SU-DHL-6 (cell line): ENCODE data around the gene WNT7B.

Source experiments
- H2AFZ ChIP-seq: fragments of 200-600 bp; sonication (generic); 2 replicates; pipeline ENCODE4 v1.6.1; 2014; ENCODE audit warnings: low read depth, mild to moderate bottlenecking, moderate library complexity, mixed read lengths, antibody characterized with exemption, low read length; ENCODE audit not compliant: severe bottlenecking
- H3F3A ChIP-seq: fragments of 200-600 bp; shearing (Covaris generic); 2 replicates; pipeline ENCODE4 v1.6.0; 2016; ENCODE audit warnings: antibody characterized with exemption, mild to moderate bottlenecking; ENCODE audit not compliant: insufficient read depth
- H3K27ac ChIP-seq: fragments of 200-600 bp; sonication (generic); 2 replicates; pipeline ENCODE4 v1.5.1; 2016; ENCODE audit warnings: low read depth, mild to moderate bottlenecking, low read length, moderate library complexity, mixed read lengths
- H3K27me3 ChIP-seq: fragments of 200-600 bp; sonication (generic), shearing (Covaris generic); 2 replicates; pipeline ENCODE4 v1.6.0; 2014; ENCODE audit warnings: mild to moderate bottlenecking, low read length
- H3K36me3 ChIP-seq: fragments of 200-600 bp; sonication (generic); 2 replicates; pipeline ENCODE4 v1.6.1; 2014; ENCODE audit warnings: mild to moderate bottlenecking, low read length, mixed read lengths
- H3K4me2 ChIP-seq: fragments of 300-600, 200-600 bp; shearing (Covaris generic), sonication (generic); 2 replicates; pipeline ENCODE4 v1.6.0; 2014; ENCODE audit warnings: low read length, low read depth, mild to moderate bottlenecking; ENCODE audit not compliant: poor library complexity, severe bottlenecking
- H3K4me3 ChIP-seq: fragments of 200-600 bp; sonication (generic); 2 replicates; pipeline ENCODE4 v1.5.1; 2014; ENCODE audit warnings: antibody characterized with exemption, low read length, mild to moderate bottlenecking, mixed read lengths; ENCODE audit not compliant: insufficient read depth, poor library complexity, severe bottlenecking
- H3K79me2 ChIP-seq: fragments of 200-600 bp; sonication (generic); 2 replicates; pipeline ENCODE4 v1.6.1; 2014; ENCODE audit warnings: mild to moderate bottlenecking, low read length, moderate library complexity; ENCODE audit not compliant: insufficient read depth
- H3K9ac ChIP-seq: fragments of 200-600 bp; sonication (generic); 2 replicates; pipeline ENCODE4 v1.7.0; 2014; ENCODE audit warnings: mild to moderate bottlenecking, low read length
- H3K9me2 ChIP-seq: fragments of 200-600 bp; sonication (generic); replicated peaks from 2 replicates; pipeline ENCODE4 v1.6.1; 2014; ENCODE audit warnings: low read length; ENCODE audit not compliant: insufficient read depth
- H3K9me3 ChIP-seq: fragments of 200-600 bp; sonication (generic); 2 replicates; pipeline ENCODE4 v1.6.1; 2014; ENCODE audit warnings: low read length, mixed read lengths; ENCODE audit not compliant: insufficient read depth
- H4K20me1 ChIP-seq: fragments of 200-600 bp; sonication (generic); 2 replicates; pipeline ENCODE4 v1.6.1; 2014; ENCODE audit warnings: low read depth, mild to moderate bottlenecking, antibody characterized with exemption, low read length, moderate library complexity, mixed read lengths
- CTCF ChIP-seq: fragments of 200-600 bp; sonication (generic); IDR thresholded peaks from one replicate; pipeline ENCODE4 v1.5.1; 2017; ENCODE audit warnings: antibody characterized with exemption, mild to moderate bottlenecking, low read length, moderate library complexity; ENCODE audit not compliant: insufficient read depth, poor library complexity, severe bottlenecking
- EZH2phosphoT487 ChIP-seq: fragments of 200-600 bp; sonication (generic), shearing (Covaris generic); conservative IDR thresholded peaks from 2 replicates; pipeline ENCODE4 v1.6.1; 2018; ENCODE audit warnings: mild to moderate bottlenecking, antibody characterized with exemption, low read length, moderate library complexity, mixed read lengths

The WNT7B gene

GRCh38 chr22:45888221-45889092, 88.5 kb downstream of the WNT7B start:
- no peak for TF ChIP-seq EZH2phosphoT487
- TF ChIP-seq CTCF: no peak
- Histone ChIP-seq H3K9ac (no peak overlapping the region), H3K27ac (no peak overlapping the region), H3F3A (no peaks in the 10 kb centered on the region), H3K4me3 (no peak overlapping the region), H3K9me3 (no peaks in the 10 kb centered on the region), H3K9me2 (no peaks in the 10 kb centered on the region), H4K20me1 (no peaks in the 10 kb centered on the region), H3K27me3 (no peaks in the 10 kb centered on the region), H3K79me2 (no peaks in the 10 kb centered on the region), H3K36me3 (no peaks in the 10 kb centered on the region), H3K4me2 (no peak overlapping the region), H2AFZ (no peak overlapping the region)

GRCh38 chr22:45887202-45888131, 89.5 kb downstream of the WNT7B start:
- Histone ChIP-seq H3F3A (no peaks in the 10 kb centered on the region), H3K9me2 (no peaks in the 10 kb centered on the region), H3K79me2 (no peaks in the 10 kb centered on the region), H2AFZ (no peak overlapping the region), H4K20me1 (no peaks in the 10 kb centered on the region), H3K9ac (no peak overlapping the region), H3K27me3 (no peaks in the 10 kb centered on the region), H3K4me2 (no peak overlapping the region), H3K9me3 (no peaks in the 10 kb centered on the region), H3K4me3 (no peak overlapping the region), H3K36me3 (no peaks in the 10 kb centered on the region), H3K27ac (no peak overlapping the region)
- TF ChIP-seq EZH2phosphoT487 (no peak), CTCF (no peak)

- TF ChIP-seq CTCF: no peak
- TF ChIP-seq EZH2phosphoT487: no peak
- Histone ChIP-seq H3K36me3 (no peaks in the 10 kb centered on the region), H3K4me2 (no peak overlapping the region), H3K9me2 (no peaks in the 10 kb centered on the region), H3K9me3 (no peaks in the 10 kb centered on the region), H3K27ac (no peak overlapping the region), H3K27me3 (no peaks in the 10 kb centered on the region), H3K9ac (no peak overlapping the region), H3K4me3 (no peak overlapping the region), H2AFZ (no peak overlapping the region), H3K79me2 (no peaks in the 10 kb centered on the region), H3F3A (no peaks in the 10 kb centered on the region), H4K20me1 (no peaks in the 10 kb centered on the region)
Observed at GRCh38 chr22:45886540-45886939, 90.4 kb downstream of the WNT7B start.
